22Rv1 (cell line): ENCODE data around the gene PMFBP1.

Experiments
- ZFX ChIP-seq: fragments of 450-650 bp; IDR thresholded peaks from 2 replicates; pipeline ENCODE4 v1.6.1; 2017; ENCODE audit warnings: antibody characterized with exemption, borderline replicate concordance
- TF ChIP-seq, protein P1 (sequence below): fragments of 450-650 bp; IDR thresholded peaks from 2 replicates; pipeline ENCODE4 v1.5.1; 2017; ENCODE audit warnings: mild to moderate bottlenecking

DNA sequence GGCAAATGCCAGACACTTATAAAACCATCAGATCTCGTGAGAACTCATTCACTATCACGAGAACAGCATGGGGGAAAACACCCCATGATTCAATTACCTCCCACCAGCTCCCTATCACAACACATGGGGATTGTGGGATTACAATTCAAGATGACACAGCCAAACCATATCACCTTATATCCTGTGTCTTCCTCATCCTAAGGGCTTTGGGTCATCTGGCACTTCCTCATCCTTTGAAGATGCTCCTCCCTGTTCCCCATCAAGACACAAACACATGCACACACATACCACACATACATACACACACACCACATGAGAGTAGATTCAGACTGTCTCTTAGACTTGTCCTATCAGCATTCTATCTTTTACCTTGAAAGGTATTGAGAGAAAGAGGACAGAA, 2.8 kb upstream of the PMFBP1 start:
- TF ChIP-seq, protein P1, sequence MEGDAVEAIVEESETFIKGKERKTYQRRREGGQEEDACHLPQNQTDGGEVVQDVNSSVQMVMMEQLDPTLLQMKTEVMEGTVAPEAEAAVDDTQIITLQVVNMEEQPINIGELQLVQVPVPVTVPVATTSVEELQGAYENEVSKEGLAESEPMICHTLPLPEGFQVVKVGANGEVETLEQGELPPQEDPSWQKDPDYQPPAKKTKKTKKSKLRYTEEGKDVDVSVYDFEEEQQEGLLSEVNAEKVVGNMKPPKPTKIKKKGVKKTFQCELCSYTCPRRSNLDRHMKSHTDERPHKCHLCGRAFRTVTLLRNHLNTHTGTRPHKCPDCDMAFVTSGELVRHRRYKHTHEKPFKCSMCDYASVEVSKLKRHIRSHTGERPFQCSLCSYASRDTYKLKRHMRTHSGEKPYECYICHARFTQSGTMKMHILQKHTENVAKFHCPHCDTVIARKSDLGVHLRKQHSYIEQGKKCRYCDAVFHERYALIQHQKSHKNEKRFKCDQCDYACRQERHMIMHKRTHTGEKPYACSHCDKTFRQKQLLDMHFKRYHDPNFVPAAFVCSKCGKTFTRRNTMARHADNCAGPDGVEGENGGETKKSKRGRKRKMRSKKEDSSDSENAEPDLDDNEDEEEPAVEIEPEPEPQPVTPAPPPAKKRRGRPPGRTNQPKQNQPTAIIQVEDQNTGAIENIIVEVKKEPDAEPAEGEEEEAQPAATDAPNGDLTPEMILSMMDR = no peak
- TF ChIP-seq ZFX = no peak
